GM19397 (cell line): ENCODE measurements around the gene ZNF814.
A peak's percentile ranks its signal among the peaks of the same experiment; 100 is the strongest.
"Not testable (repeated sequence)": the region's sequence is repeated elsewhere in the genome, so short reads cannot be mapped to it uniquely, and the experiment has no call there.

ENCODE experiments used
- ATAC-seq: cut with Tn5 transposase; IDR thresholded peaks from one replicate; pipeline ENCODE4 v1.9.1; 2021; ENCODE audit warnings: mild to moderate bottlenecking, moderate library complexity; ENCODE audit not compliant: unreplicated experiment

The ZNF814 gene

DNA sequence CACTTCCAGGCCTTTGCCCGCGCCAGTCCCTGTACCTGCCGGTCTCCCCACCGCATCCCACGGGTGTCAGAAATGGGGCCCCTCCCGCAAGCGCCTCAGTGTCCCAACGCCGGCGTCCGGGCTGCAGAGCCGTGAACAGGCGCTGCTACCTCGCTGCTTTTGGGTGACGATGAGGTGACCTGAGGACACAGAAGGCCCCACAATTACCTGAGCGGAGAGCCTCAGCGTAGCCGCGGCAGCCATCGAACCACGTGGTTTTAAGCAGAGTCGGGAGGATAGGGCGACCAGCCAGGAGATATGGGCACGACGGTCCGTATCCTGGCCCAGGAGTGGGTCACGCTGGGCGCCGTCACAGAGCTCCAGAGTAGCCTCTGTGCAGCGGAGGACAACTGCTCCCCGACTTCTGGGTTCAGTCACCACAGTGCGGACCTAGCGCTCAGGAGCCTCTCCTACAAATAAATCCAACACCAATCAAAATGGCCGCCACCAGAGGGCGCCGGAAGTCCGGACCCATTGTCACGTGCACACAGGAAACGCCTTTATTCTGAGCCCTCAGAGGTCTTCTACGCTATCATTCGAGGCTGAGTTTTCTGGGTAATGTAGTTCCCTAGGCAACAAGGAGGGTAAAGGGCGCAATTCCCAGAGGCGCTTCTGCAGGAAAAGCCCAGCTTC lies at the start of gene ZNF814:
ZNF814 (minus strand) TSS at position 478 of the 672 bp plus-strand sequence; CDS start at position 243, 235 bp downstream.
- ATAC-seq, result peak; percentile 74

DNA sequence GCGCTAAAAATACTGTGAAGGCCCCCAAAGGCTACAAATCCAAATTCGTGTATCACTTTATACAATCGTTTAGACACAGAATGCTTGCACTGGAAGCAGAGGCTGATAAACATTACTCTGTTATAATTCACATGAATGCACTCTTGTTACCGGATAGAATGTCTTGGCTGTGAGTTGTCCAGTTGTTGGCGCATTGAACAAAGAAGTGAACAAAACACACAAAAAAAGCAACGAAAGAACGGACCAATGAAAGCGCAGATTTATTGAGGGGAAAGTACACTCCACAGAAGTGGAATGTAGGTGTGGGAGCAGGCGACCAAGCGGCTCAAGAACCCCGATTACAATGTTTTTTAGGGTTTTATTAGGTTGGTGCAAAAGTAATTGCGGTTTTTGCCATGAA lies 46.9 kb upstream of the ZNF814 start:
- no peak for ATAC-seq

DNA sequence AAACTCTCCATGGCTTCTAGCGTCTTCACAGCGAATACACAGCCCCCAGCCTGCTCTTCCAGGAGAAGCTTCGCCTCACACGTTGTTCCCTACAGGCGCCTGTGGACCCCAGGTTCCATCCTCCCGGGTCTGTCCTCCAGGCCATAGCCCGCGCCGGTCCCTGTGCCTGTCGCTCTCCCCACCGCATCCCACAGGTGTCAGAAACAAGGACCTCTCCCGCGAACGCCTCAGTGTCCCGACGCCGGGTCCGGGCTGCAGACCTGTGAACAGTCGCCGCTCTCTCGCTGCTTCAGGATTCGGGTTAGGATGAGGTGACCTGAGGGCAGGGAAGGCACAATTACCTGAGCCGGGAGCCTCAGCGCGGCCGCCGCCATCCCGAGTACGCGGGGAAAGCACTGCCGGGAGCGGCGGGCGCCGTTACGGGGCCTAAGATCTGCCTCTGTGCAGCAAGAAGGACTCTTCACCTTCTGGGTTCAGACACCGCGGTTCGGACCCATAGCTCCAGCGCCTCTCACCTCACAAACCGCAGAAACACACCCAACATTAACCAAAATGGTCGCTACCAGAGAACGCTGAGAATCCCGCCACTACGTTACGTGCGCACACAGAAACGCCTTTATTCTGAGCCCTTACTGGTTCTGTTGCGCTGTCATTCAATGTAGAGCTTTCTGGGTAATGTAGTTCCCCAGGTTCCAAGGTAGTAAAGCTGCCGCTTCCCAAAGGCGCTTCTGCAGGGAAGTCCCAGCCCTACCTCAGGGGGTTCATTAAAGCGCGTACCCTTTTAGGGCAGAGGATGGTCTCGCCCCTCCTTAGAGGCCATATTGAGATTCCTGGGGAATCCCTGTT lies 46.2 kb upstream of the ZNF814 start, which contains the start of gene ZNF418:
ZNF418 (minus strand) TSS at position 583 of the 846 bp plus-strand sequence. CDS start 1,580 bp downstream, outside the sequence.
- peak; percentile 82 for ATAC-seq

DNA sequence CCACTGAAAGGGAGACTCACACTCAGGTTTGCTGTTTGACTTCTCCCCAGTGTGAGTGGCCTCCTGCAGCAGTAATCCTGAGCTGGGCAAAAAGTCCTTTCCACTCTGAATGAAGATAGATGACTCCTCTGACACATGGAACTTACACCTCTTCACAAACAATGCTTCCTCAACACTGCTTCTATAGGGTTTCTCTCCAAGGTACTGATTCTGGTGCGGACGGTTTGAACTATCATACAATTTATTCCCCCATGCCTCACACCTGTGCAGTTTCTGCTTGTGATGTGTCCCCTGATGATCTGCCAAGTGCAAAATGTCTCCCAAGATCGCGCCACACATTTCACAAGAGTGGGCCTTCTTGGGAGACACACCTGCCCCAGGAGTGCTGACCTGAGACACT lies 38.8 kb upstream of the ZNF814 start:
- ATAC-seq, result no peak

DNA sequence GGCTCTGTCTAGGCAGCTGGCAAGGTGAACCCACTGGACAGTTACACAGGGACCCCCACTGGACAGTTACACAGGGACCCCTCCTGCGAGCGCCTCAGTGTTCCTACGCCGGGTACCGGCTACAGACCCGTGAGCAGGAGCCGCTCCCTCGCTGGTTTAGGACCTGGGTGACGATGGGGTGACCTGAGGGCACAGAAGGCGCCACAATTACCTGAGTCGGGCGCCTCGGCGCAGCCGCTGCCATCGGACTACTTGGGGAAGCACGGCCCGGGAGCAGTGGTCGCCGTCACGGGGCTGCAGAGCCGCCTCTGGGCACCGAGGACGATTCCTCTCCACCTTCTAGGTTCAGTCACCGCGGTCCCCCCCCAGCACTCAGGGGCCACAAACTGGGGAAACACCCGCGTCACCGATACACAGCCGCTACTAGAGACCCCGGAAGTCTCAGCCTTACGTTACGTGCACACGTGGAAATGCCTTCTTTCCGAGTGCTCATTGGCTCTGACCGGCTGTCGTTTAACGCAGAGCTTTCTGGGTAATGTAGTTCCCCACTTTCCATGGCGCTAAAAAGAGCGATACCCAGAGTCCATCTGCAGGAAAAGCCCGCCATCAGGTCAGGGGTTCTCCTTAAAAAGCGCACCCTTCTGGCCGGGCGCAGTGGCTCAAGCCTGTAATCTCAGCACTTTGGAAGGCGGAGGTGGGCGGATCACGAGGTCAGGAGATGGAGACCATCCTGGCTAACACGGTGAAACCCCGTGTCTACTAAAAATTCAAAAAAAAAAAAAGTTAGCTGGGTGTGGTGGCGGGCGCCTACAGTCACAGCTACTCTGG lies 27.5 kb upstream of the ZNF814 start, which contains the start of gene ZNF417:
ZNF417 (minus strand) TSS at position 425 of the 828 bp plus-strand sequence; CDS start at position 244, 181 bp downstream.
- peak; percentile 96 for ATAC-seq

DNA sequence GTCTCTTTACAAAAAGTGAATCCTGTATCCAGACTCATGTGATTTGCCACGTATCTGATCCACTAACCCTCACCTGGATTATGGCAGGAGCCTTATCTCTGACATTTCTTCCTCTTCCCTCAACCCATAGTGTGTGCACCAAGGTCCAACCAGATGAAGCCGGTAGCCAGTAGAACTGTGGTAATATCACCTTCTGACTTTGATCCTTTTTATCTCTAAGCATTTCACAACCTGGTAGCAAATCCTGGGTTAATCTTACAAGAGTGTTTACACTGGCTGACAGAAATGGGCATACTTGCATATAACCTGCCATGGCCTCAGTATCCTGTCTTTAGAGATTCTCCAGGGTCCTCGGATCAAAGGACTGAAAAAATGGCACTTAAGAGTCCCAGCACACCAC lies 25.7 kb upstream of the ZNF814 start:
- no peak for ATAC-seq

DNA sequence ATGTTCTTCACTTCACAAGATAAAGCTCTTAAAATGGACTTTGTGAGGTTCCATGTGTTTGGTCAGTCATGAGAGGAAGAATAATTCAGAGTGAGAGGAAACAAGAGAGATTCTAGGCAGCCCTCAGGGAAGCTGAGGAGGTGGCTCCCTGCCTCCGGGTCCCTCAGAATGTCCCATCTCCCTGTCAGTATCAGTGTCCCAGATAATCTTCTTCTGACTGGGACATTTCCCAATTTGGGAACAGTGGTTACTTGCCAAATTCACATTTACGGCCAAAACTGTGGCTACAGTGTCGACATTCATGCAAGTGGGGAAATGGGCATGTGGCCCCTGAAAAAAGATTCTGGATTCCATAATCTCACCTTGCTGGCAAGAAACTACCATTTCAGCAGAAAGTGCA lies 18.6 kb upstream of the ZNF814 start:
- ATAC-seq, result no peak

DNA sequence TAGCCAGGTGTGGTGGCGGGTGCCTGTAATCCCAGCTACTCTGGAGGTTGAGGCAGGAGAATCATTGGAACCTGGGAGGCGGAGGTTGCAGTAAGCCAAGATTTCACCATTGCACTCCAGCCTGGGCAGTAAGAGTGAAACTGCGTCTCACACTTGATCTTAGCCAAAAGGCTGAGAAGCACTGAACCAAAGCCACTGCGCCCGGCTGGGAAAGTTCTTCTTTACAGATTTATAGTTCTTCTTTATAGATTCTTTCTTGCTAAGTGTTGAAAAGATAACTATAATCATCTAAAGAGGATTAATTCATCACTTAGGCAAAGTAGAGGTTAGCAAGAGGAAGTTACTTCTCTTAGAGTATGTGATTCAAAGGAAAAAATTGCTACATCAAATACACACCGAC lies 16.4 kb upstream of the ZNF814 start:
- no peak for ATAC-seq

DNA sequence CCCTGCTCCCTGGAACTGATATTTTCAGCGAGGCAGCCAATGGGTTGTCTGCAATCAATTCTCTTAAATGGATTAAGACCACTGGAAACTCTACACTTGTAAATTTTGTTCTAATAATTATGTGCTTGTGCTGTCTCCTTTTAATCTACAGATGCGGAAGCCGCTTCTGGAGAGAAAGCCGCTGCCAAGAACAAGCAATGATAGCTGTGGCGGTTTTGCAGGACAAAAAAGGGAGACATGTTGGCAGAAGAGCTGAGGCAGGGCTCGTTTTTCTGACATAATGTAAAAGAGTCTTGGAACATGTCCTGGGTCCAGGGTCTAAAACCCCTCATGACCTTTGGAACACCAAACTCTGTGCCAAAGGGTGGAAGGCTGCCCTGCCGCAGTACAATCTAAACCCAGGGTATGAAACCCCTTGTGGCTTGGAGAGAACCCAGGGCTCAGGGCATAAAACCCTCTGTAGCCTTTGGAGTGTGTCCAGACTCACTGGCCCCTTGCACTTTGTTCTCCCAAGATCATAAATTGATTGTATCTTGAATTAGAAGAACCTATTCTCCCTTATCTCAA lies 14.9 kb upstream of the ZNF814 start:
- ATAC-seq, result no peak

DNA sequence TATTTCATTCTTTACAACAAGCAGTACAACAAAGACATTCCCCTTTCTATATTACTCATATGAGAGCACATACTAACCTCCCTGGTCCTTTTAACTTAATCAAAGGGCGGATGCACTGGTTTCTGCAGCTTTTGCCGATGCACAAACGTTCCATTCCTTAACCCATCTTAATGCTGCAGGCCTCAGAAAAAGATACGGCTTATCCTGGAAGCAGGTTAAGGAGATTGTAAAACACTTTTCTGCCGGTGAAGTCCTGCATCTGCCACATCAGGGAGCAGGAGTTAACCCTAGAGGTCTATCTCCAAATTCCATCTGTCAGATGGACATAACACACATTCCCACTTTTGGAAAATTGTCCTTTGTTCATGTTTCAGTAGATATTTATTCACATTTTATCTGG lies 11.5 kb upstream of the ZNF814 start:
- no peak for ATAC-seq

DNA sequence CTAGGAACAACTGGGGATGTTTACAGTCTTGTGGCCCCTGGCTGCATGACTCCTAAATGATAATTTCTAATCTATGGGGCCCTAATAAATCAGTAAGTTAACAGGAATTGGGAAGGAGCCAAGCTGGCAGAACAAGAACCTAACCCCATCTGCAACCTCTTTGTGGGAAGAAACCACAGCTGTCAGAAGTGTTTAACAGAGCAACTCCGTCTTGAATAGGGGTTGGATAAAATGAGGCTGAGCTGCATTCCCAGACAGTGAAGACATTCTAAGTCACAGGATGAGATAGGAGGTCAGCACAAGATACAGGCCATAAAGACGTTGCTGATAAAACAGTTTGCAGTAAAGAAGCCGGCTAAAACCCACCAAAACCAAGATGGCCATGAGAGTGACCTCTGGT lies 1.9 kb upstream of the ZNF814 start:
- ATAC-seq, result not testable (repeated sequence)

DNA sequence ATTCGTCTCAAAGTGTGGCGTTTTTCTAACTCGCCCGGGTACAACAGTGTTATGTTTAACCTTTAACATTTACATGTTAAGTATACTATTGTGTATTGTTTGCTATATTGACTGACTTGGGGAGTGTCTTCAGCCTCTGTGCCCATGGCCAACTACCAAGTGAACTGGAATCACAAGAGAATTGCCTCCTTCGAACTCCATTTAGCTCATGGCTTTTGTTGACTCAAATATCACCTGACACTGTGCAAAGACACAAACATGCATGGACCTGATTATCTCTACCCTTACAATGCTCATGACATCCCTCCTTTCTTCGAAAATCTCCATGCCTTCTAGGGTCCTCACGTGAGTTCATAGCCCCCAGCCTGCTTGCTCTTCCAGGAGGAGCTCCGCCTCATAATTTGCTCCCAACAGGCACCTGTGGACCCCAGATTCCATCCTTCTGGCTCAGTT lies 704 bp downstream of the ZNF814 start:
- peak; percentile 6 for ATAC-seq

DNA sequence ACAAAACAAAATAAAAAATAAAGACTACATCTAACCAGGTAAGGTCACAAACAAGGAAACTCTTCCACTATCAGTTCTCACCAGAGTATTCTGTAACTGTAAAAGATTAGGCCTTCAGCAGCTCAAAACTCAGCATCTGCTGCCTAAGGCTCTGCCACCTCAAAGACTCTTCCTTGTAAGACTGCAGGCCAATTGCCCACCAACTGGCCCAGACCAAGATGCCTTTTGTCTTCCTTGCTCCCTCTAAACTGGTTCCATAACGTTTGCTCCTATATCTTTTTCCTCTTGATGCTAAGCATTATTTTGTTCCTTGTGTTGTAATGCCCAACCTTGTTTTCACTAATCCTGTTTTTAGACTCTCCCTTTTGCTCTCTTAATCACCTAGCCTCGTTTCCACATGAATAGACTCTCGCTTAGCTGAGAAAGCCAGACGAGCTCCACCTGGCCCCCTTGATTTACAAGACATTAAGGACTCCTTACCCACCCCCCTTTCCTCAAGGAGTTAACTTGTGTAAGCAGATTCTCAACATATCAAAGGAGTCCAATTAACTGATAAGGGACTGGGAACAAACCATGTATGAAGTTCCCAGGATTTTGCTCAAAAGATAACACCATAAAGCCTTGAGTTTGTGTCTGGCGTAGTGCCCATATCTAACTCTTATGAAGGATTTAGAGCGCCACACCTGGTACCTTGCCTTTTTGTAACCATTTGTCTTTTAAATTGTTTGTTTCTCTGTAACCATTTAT lies 1.5 kb downstream of the ZNF814 start:
- ATAC-seq, result no peak

DNA sequence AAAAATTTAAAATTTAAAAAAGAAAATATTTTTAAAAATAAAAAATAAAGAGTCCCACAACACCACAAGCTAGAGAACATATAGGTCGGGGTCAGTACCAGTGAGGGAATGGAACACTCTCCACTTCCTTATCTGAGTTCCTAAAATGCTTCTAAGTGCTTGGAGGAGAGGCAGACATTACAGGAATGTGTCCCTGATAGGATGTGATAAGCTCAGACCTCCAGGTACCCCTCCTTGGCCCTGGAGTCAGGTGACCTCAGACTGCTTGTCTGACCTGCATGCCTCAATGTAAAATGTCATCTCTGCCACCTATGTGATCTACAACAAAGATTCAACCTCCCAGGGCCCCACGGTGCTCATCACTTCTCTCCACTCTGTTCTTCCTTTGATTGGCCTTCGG lies 2.8 kb downstream of the ZNF814 start:
- no peak for ATAC-seq

DNA sequence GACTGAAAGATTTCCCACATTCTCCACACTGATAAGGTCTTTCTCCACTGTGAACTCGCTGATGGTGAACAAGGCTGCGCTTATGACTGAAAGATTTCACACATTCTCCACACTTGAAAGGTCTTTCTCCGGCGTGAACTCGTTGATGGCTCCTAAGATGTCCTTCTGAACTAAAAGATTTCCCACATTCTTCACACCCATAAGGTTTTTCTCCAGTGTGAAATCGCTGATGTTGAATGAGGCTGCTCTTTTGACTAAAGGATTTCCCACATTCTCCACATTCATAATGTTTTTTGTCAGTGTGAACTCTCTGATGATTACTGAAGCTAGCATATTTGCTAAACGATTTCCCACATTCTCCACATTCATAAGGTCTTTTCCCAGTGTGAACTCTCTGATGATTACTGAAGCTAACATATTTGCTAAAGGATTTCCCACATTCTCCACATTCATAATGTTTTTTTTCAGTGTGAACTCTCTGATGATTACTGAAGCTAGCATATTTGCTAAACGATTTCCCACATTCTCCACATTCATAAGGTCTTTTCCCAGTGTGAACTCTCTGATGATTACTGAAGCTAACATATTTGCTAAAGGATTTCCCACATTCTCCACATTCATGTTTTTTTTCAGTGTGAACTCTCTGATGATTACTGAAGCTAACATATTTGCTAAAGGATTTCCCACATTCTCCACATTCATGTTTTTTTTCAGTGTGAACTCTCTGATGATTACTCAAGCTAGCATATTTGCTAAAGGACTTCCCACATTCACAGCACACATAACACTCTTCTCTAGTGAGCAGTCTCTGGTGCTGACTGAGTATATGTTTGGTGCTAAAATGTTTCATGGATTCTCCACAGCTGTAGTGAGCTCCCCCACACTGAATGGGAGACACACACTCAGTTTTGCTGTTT lies 14.7 kb downstream of the ZNF814 start:
- ATAC-seq, result not testable (repeated sequence)

DNA sequence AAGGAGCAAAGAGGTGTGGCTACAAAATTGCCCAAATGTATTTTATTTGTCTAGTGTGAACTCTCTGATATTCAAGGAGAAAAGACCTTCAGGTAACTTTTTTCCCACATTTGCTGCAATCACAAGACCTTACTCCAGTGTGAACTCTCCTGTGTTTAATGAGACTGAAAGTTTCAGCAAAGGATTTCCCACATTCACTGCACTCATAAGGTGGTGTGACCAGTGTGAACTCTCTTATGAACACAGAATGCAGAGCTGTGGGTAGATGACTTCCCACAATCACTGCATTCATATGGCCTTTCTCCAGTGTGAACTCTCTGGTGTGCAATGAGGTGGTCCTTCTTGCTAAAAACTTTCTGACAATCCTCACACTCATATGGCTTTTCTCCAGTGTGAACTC lies 16.4 kb downstream of the ZNF814 start:
- ATAC-seq, result no peak

DNA sequence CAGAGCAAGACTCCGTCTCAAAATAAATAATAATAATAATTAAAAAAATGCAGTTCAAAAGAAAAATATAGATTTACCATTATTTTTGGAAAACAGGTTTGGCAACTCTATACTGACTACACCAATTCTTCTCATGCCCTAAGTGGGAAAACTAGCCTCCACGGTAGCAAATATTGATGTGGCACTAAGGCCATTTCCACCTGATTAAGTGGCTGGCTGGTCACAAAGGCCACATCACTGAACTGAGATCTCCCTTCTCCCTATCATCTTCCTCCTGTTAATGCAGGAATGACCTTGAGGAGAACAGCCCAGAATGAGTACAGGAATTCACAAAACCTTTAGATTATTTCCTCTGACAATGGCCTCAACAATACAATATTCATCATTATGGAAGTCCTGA lies 18.6 kb downstream of the ZNF814 start:
- no peak for ATAC-seq

DNA sequence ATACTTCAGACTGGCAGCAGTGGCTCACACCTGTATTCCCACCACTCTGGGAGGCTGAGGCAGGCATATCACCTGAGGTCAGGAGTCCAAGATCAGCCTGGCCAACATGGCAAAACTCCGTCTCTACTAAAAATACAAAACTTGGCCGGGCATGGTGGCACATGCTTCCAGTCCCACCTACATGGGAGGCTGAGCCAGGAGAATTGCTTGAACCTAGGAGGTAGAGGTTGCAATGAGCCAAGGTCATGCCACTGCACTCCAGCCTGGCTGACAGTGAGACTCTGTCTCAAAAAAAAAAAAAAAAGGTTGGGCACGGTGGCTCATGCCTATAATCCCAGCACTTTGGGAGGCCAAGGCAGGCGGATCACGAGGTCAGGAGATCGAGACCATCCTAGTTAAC lies 19.2 kb downstream of the ZNF814 start:
- ATAC-seq, result not testable (repeated sequence)
